GM19438 (cell line): ENCODE data around the gene PLAAT2.

ENCODE experiments used
- ATAC-seq: cut with Tn5 transposase; IDR thresholded peaks from one replicate; pipeline ENCODE4 v1.9.1; 2021; ENCODE audit warnings: low read depth; ENCODE audit not compliant: unreplicated experiment

Gene PLAAT2

DNA sequence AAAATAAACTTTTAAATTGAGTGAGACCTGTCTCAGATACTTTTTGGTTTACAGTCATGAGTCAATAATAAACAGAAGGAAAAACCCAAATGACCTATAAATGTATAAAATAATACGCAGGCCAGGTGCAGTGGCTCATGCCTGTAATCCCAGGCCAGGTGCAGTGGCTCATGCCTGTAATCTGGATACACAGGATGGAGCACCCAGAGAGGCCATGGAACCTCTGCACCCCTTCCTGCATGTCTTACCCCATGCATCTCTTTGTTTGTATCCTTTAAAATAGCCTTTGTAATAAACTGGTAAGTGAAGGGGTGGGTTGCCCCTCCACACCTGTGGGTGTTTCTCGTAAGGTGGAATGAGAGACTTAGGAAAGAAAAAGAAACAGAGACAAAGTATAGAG is 35.5 kb downstream of the PLAAT2 start:
- ATAC-seq, result no peak

DNA sequence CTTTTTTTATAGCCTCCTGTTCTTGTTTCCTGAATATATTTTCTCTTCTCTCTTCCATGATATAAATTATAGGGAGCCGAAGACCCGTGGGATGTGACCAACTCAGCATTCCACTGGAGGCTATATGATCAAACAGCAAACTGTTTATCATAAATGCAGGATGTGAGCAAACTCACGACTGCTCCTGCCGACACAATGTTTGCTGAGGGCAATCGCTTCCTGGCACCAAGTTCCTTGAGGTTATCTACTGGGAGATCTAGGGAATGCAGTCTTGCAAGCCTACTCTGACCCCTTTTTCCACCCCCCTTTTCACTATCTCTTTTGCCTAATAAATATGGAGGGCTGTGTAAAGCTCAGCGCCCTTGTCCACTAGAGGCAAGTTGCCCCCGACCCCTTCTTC is 40.0 kb downstream of the PLAAT2 start:
- ATAC-seq, result no peak

DNA sequence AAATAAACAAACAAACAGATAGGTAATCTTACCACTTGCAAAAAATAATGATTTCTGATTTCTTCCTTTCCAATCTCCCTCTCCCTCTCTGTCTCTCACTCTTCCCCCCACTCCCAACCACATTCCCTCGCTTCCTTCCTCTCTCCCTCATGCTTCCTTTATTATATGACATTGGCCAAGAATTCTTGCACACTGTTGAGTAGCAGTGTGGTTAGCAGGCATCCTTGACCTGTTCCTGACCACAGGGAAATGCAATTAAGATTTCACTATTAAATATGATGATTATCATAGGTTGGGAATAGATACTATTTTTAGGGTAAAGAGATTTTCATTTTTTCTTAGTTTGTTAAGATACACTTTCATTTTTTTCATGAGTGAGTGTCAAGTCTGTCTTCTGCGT is 41.3 kb downstream of the PLAAT2 start:
- ATAC-seq, result no peak

DNA sequence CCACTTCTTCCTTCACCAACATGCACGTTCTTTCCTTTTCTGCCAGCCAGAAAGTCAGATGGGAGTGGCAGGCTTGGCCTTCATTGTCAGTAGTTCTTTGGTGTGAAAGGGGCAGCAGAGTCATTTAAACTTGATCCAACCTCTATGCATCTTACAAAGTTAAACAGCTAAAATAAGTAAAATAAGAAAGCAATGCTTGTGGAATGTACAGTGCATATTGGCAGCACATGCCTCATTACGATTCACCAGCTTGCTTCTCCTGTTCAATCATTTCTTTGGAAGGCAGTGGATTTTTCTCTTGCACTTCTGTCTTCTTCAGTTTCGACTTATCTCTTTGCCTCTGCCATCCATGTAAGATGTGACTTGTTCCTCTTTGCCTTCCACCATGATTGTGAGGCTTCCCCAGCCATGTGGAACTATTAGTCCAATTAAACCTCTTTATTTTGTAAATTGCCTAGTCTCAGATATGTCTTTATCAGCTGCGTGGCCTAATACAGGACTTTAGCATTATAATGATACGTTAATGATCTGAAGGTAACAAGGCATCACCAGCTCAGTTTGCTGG is 42.5 kb downstream of the PLAAT2 start:
- no peak for ATAC-seq

DNA sequence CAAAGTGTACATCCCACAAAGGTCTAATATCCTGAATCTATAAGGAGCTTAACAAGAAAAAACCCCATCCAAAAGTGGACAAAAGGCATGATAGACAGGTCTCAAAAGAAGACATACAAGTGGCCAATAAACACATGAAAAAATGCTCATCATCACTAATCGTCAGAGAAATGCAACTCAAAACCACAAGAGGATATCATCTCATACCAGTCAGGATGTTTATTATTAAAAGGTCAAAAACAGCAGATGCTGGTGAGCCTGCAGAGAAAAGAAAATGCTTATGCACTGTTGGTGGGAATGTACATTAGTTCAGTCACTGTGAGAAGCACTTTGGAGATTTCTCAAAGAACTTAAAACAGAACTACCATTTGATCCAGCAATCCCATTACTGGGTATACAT is 44.6 kb downstream of the PLAAT2 start:
- ATAC-seq, result no peak

DNA sequence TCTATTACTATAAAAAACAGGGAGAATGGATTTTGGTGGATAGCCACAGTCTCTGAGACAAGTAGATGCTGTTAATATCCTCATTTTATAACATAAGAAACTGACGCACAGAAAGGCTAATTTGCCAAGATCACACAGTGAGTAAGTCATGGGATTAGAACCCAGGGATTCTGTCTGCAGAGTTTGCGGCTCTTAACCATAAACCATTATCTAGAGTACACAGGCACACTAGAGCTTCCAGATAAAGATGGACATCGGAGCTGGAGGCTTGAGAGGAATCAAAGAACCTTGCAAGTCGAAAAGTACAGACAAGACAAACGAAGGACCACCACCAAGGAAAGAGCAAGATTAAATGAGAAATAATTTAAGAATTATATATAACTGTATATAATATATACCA is 46.0 kb downstream of the PLAAT2 start:
- ATAC-seq, result no peak

DNA sequence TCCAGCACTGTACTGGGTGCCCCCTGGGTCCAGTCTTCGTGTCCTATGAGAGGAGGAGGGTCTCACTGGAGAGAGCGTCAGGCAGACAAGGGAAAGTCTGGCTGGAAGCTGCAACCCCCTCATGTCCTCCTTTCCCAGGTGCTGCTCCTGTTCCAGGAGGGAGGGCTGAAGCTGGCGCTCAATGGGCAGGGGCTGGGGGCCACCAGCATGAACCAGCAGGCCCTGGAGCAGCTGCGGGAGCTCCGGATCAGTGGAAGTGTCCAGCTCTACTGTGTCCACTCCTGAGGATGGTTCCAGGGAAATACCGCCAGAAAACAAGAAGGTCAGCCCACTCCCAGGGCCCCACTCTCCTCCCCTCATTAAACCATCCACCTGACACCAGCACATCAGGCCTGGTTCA is 47.1 kb downstream of the PLAAT2 start:
- no peak for ATAC-seq

DNA sequence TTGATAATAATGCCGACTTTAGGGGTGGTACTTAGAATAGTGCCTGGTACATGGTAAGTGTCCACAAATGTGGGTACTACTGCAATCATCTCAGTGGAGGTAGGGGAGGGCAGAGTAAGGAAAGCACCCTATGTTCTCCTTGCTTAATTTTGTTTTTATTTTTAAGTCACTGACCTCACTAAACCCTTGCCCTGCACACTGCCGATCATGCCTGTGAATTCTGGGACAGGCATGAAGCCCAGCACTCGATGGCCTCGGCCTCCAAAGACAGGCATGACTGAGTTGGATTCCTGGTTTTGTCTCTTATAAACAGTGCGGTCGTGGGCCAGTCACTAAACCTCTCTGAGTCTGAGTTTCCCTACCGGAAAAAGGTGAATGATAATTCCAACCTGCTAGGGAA is 50.4 kb downstream of the PLAAT2 start:
- ATAC-seq, result no peak

DNA sequence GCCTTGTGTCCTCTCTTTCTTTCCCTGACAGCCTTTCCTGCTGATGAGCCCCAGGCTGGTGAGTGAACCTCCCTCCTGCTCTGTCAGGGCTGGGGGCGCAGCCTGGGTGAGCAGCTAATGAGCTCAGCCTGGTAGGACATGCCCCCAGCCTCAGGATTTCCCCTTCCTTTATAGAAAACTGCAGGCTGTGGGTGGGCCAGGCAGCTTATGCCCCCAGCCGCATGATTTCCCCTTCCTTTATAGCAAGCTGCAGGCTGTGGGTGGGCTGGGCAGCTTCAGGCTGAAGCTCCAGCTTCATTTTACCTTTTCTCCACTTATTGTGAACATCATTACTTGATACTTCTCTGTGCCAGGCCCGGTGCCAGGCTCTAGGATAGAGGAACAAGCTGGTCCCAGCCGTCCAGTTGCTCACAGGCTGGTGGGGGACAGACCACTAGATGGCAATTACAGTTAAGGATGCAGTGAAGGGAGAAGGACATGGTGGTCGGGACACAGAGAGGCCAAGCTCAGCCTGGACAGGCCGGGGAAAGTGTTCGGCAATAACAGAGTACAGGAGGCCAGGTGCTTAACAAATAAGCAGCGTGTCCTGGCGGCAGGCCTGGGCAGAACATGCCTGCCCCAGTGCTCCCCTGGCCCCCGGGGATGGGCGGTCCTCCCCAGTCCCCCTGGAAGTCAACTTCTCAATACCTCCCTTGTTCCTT is 52.0 kb downstream of the PLAAT2 start:
- no peak for ATAC-seq

DNA sequence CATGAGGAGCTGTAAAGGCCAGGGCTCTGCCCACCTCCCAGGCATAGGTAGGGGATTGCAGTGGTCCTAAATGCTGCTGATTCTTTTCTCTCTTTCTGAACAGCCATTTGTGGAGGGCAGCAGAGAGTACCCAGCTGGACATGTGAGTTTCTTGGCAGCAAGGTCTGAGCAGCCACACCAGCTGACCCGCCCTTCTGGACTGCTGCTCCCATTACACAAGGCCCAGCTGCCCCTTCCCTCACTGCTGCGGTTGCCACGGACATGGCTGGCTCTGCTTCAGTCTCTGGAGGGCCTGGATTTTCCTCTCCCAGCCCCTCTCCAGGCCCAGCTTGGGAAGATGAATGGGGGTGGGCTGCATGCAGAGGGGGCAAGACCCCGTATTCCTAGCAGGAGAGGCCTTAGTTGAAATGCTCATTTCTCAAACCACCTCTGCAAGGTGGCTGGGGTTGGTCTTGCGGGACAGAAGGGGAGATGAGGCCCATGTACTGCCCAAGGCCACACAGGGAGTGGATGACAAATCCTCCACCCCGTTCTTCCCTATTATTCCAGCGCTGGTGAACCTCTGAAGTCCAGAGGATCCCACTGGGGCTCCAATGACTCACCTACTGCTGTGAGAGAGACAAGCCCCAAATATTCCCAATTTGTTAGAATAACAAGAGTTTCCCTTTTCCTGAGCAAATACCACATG is 52.7 kb downstream of the PLAAT2 start:
- ATAC-seq, result no peak

DNA sequence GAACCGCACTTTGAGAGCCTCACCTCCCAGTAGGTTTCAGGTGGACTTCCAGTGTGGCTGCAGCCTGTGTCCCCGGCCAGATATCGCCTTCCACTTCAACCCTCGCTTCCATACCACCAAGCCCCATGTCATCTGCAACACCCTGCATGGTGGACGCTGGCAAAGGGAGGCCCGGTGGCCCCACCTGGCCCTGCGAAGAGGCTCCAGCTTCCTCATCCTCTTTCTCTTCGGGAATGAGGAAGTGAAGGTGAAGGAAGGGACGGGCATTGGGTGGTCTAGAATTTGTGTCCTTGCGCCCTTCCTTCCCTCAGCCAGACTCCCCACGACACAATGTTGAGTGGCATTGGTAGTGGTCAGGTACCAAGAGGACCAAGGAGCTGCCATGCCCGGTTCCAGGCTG is 54.4 kb downstream of the PLAAT2 start:
- ATAC-seq, result no peak

DNA sequence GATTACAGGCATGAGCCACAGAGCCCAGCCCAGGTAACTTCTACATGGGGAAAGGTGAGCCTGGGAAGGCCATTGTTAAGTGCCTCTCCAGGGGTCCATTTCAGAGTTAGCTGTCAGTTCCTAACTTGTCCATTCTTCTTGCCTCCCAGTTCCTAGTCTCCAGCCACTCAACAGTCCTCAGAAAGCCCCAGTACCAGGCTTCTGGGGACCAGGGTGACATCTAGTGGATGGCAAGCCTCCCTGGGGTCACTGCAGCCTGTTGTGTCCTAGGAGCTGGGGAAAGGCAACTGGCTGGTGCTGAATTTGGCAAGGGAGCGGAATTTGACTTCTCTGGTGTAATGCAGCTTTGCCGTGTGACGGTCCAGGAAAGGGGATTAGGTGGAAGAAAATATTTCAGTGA is 55.2 kb downstream of the PLAAT2 start:
- no peak for ATAC-seq

DNA sequence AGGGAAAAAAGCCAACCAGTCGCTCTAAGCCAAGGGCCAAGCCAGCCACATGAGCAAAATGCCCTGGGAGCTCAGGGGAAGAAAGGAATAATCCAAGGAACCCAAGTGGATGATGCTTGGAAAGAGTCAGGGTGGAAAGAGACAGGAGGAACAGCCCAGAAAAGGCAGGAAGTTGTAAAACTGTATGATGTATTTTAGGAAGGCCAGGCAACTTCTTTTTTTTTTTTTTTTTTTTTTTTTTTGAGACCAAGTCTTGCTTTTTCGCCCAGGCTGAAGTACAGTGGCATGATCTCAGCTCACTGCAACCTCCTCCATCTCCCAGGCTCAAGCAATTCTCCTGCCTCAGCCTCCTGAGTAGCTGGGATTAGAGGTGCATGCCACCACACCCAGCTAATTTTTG is 55.7 kb downstream of the PLAAT2 start:
- ATAC-seq, result no peak

DNA sequence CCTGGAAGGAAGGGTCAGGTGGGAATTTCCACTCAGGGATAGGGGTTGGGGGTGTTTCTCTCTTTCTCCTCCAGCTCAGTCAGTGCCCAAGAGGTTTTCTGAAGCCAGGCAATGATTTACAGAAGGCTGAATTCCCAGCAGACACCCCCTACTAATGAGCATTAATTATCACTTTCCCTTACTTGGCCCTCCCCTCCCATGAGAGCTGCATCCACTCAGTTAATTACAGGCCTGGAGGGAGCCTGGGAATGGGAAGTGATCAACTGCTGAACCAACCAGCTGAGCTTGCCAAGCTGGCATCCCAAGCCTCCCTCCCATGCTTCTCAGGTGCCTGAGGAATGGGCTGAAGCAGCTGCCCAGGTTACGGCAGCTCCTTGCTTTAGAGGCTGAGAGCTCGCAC is 56.3 kb downstream of the PLAAT2 start:
- no peak for ATAC-seq

DNA sequence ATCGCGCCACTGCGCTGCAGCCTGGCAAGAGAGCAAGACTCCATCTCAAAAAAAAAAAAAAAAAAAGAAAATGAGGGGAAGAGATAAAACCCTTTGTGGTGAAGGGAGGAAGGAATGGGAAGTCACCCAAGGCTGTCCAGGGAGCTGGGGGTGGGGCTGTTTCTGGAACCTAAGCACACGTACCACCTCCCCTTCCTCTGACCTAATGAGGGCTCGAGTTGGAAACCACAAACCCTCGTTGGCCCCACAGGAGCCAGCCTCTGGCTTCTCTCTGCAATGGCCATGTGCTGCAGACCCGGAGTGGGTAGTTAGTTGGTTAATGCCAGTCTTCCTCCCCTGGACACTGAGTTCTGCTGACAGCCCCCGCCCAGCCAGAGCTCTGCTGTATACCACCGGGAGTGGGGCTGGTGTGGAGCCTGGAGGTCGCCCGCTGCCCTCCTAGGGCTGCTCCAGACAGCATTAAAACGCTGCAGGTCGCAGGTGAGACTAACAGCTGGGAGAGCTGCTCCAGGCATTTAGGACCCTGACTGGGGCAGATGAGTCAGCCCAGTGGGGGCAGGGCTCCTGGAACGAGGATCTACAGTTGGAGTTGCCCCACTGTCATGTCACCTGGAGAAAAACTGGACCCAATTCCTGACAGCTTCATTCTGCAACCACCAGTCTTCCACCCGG is 57.2 kb downstream of the PLAAT2 start, which contains the start of gene LGALS12:
LGALS12 (plus strand) TSS at position 228 of the 672 bp plus-strand sequence; CDS start at position 603, 375 bp downstream.
- no peak for ATAC-seq

DNA sequence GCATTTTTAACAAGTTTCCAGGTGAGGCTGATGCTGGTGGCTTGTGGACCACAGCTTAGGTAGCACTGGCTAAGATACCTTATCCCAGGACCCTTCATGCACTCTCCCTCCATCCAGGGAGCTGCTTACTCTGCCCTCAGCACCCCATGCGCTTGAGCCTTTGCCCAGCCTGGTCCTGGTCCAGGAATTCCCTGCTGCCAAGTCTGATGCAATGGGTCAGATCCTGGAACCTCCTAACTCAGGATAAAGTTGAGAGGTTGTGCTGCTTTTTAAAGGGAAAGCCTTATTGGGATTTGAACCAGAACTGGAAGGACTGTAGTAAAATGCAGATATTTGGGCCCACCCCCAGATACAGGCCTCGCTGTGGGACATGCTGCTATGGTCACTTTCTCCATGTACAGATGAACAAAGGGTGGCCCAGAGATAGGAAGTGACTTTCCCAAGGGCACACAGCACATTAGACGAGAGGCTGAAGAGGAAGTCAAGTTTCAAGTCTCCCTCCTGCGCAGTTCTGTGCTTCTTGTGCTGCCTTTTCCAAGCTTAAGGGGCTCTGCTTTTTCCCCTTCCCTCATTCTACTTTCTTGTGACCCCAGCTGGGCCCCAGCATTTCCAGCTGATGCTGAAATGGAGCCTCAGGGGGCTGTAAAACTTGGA is 58.1 kb downstream of the PLAAT2 start:
- ATAC-seq, result no peak

DNA sequence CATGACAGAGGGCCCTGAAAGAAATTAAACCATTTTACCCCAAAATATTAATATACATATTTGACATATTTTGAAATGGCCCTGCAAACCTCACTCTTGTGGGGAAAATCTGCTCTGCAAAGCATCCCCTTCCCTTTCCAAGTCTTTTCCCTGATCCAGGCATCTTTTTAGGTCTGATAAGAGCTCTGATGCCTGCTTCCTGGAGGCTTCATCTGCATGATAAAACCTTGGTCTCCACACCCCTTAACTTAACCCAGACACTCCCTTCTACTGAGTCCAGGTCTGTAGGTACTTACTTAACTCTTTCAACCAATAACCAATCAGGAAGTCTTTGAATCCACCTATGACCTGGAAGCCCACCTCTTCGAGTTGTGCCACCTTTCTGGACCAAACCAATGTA is 59.1 kb downstream of the PLAAT2 start:
- ATAC-seq, result no peak

DNA sequence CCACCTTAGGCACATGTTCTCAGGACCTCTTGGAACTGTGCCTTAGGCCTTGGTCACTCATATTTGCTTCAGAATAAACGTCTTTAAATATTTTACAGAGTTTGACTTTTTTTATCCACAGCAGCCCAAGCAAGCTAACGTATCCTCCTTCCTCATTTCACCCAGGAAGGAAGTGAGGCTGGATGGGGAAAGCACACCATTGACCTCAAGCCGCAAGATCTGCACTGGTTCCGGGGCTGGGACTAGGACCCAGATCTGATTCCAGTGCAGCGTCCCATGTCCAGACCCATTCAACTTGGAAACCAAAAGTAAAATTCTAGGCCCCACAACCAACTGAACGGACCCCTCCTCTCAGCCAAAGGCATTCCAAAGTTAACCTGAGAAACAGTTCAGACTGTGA is 59.7 kb downstream of the PLAAT2 start:
- no peak for ATAC-seq
